PFSK-1 (cell line): ENCODE data around the gene ZRANB1.

Experiments
- REST ChIP-seq, 2 experiments: IDR thresholded peaks; 2 replicates each; pipeline versions ENCODE4 v1.6.1 to v1.8.0; 2011 to 2012; ENCODE audit warnings: low read depth in 2 of 2, low read length in 2 of 2, control low read depth in 1 of 2, inconsistent platforms in 1 of 2, mild to moderate bottlenecking in 1 of 2, moderate library complexity in 1 of 2; ENCODE audit not compliant: insufficient read depth in 1 of 2
- TAF1 ChIP-seq: IDR thresholded peaks from 2 replicates; pipeline ENCODE4 v1.6.1; 2012; ENCODE audit warnings: low read length, control low read depth, borderline replicate concordance; ENCODE audit not compliant: insufficient read depth

GRCh38 chr10:124942317-124943169 lies 620 bp downstream of the ZRANB1 start:
- TF ChIP-seq REST (IDR thresholded peaks at IDR 0.05; ENCODE audit: insufficient read depth in 1 of 2, low read depth in 2 of 2, low read length in 2 of 2) (no peak), TAF1 (no peak)
